AG04449 (cell line): ENCODE data around the gene TPSD1.

Source experiments
- CTCF ChIA-PET: fragments of 350-600 bp; formaldehyde crosslinking; extraction: SDS; loops from one replicate; lab custom pipeline; 2021; ENCODE audit warnings: antibody characterized with exemption; lab: Yijun Ruan, JAX
- POLR2A ChIA-PET: fragments of 400-600, 350-600 bp; formaldehyde crosslinking; extraction: SDS; loops from one replicate; lab custom pipeline; 2020; ENCODE audit warnings: antibody characterized with exemption, inconsistent platforms; lab: Yijun Ruan, JAX
- DNase-seq: peaks from one replicate; pipeline ENCODE4 v3.0.0-alpha.2; 2010; ENCODE audit warnings: low read depth, low spot score
- H3K4me3 ChIP-seq: 2 replicates; pipeline ENCODE4 v1.5.1; 2011; ENCODE audit warnings: low read depth, mild to moderate bottlenecking, control low read depth, low read length
- CTCF ChIP-seq: IDR thresholded peaks from one replicate; pipeline ENCODE4 v1.5.1; 2011; ENCODE audit warnings: mild to moderate bottlenecking, moderate library complexity, low read length, control low read depth, inconsistent platforms; ENCODE audit not compliant: insufficient read depth; ENCODE audit errors: missing control alignments

Gene TPSD1

GRCh38 chr16:1278477-1278876, 22.6 kb downstream of the TPSD1 start:
- no peak for TF ChIP-seq CTCF
- CTCF ChIA-PET = no interaction called here
- POLR2A ChIA-PET = no interaction called here
- no peak for DNase-seq
- H3K4me3 ChIP-seq = no peak overlapping the region

- no peak overlapping the region for H3K4me3 ChIP-seq
- TF ChIP-seq CTCF = no peak
- ChIA-PET POLR2A (no interaction called here), CTCF (no interaction called here)
- DNase-seq = no peak
Measured at GRCh38 chr16:1279081-1279944, 23.4 kb downstream of the TPSD1 start.

- DNase-seq = no peak
- ChIA-PET CTCF (interaction anchor here (0.7 kb wide), 1 partner anchor 20 kb away, joined by 3 read pairs; no protein-coding TSS in a partner anchor), POLR2A (no interaction called here)
- no peak overlapping the region for H3K4me3 ChIP-seq
- TF ChIP-seq CTCF = no peak
Measured at GRCh38 chr16:1279945-1280589, 24.2 kb downstream of the TPSD1 start.

- no peak for TF ChIP-seq CTCF
- ChIA-PET POLR2A (no interaction called here), CTCF (interaction anchor here (0.7 kb wide), 1 partner anchor 19 kb away, joined by 3 read pairs; no protein-coding TSS in a partner anchor)
- no peak overlapping the region for H3K4me3 ChIP-seq
- no peak for DNase-seq
Measured at GRCh38 chr16:1280783-1281182, 24.9 kb downstream of the TPSD1 start.

GRCh38 chr16:1281517-1281916, 25.6 kb downstream of the TPSD1 start:
- no peak for TF ChIP-seq CTCF
- DNase-seq = no peak
- CTCF ChIA-PET = no interaction called here
- POLR2A ChIA-PET = no interaction called here
- no peak overlapping the region for H3K4me3 ChIP-seq

GRCh38 chr16:1282324-1282973, 26.6 kb downstream of the TPSD1 start:
- no peak for TF ChIP-seq CTCF

More at GRCh38 chr16:1282324-1282973, 26.6 kb downstream of the TPSD1 start:
- POLR2A ChIA-PET = no interaction called here
- DNase-seq = no peak
- H3K4me3 ChIP-seq = no peak overlapping the region
- CTCF ChIA-PET = interaction anchor here (2.2 kb wide), 1 partner anchor 17 kb away, joined by 7 read pairs; no protein-coding TSS in a partner anchor
